ENCODE measurements around the gene SIX1.

Gene SIX1

GRCh38 chr14:60622210-60622916, 26.9 kb downstream of the SIX1 start:
- no peak overlapping the region for H3K4me3 ChIP-seq (ENCODE audit: low read depth, low read length)
- DNase-seq (ENCODE audit: low read depth) = peak; percentile 48

GRCh38 chr14:60621386-60621785, 27.9 kb downstream of the SIX1 start:
- no peak overlapping the region for H3K4me3 ChIP-seq (ENCODE audit: low read depth, low read length)
- no peak for DNase-seq (ENCODE audit: low read depth)

GRCh38 chr14:60618241-60618640, 31.0 kb downstream of the SIX1 start:
- no peak overlapping the region for H3K4me3 ChIP-seq (ENCODE audit: low read depth, low read length)
- DNase-seq (ENCODE audit: low read depth) = no peak

- no peak overlapping the region for H3K4me3 ChIP-seq (ENCODE audit: low read depth, low read length)
- no peak for DNase-seq (ENCODE audit: low read depth)
Measured at GRCh38 chr14:60616461-60616959, 32.8 kb downstream of the SIX1 start.

- DNase-seq (ENCODE audit: low read depth) = no peak
- H3K4me3 ChIP-seq (ENCODE audit: low read depth, low read length) = no peak overlapping the region
Measured at GRCh38 chr14:60602291-60602690, 47.0 kb downstream of the SIX1 start.

- no peak for DNase-seq (ENCODE audit: low read depth)
- no peak overlapping the region for H3K4me3 ChIP-seq (ENCODE audit: low read depth, low read length)
Measured at GRCh38 chr14:60599727-60600126, 49.5 kb downstream of the SIX1 start.

- DNase-seq (ENCODE audit: low read depth) = no peak
- H3K4me3 ChIP-seq (ENCODE audit: low read depth, low read length) = no peak overlapping the region
Measured at GRCh38 chr14:60596139-60596538, 53.1 kb downstream of the SIX1 start.

- H3K4me3 ChIP-seq (ENCODE audit: low read depth, low read length) = no peak overlapping the region
- no peak for DNase-seq (ENCODE audit: low read depth)
Measured at GRCh38 chr14:60594062-60594461, 55.2 kb downstream of the SIX1 start.
